Measurements from ENCODE around the gene NUDT8.

NUDT8 gene

GRCh38 chr11:67629386-67630227 is at the start of gene NUDT8:
TSS of gene NUDT8 (minus strand) at chr11:67629937. CDS start at chr11:67629911, 26 bp downstream.
- peak in 49 of 56 donors; percentile 15 to 98 (median 59) for DNase-seq

GRCh38 chr11:67675058-67675747 is 45.5 kb upstream of the NUDT8 start:
- no peak for DNase-seq

- no peak for DNase-seq
These were observed 44.7 kb upstream of the NUDT8 start, which contains the start of gene ALDH3B2 for GRCh38 chr11:67674442-67674871. TSS of gene ALDH3B2 (minus strand) at chr11:67674623. CDS start at chr11:67666935, 7,688 bp downstream.

GRCh38 chr11:67673902-67674301 is 44.2 kb upstream of the NUDT8 start:
- DNase-seq = no peak

- DNase-seq = no peak
These were observed 43.6 kb upstream of the NUDT8 start for GRCh38 chr11:67673358-67673757.

- DNase-seq = no peak
These were observed 41.4 kb upstream of the NUDT8 start for GRCh38 chr11:67671211-67671520.

GRCh38 chr11:67670316-67671210 is 40.8 kb upstream of the NUDT8 start:
- no peak for DNase-seq

GRCh38 chr11:67668192-67668551 is 38.4 kb upstream of the NUDT8 start:
- DNase-seq = no peak

- no peak for DNase-seq
These were observed 37.9 kb upstream of the NUDT8 start for GRCh38 chr11:67667490-67668191.

GRCh38 chr11:67666676-67667489 is 37.1 kb upstream of the NUDT8 start:
- no peak for DNase-seq

- DNase-seq = no peak
These were observed 36.5 kb upstream of the NUDT8 start for GRCh38 chr11:67666303-67666645.

- no peak for DNase-seq
These were observed 36.0 kb upstream of the NUDT8 start for GRCh38 chr11:67665541-67666302.

GRCh38 chr11:67664696-67665540 is 35.2 kb upstream of the NUDT8 start:
- no peak for DNase-seq

- DNase-seq = no peak
These were observed 34.5 kb upstream of the NUDT8 start for GRCh38 chr11:67664213-67664585.

- DNase-seq = no peak
These were observed 33.9 kb upstream of the NUDT8 start for GRCh38 chr11:67663532-67664212.

- DNase-seq = no peak
These were observed 33.2 kb upstream of the NUDT8 start for GRCh38 chr11:67662835-67663531.

GRCh38 chr11:67662142-67662834 is 32.6 kb upstream of the NUDT8 start:
- no peak for DNase-seq

Measured in nucleus accumbens (tissue), 56 donors.